Keratinocyte (primary cell): ENCODE results near the gene ADAMTSL5.

Experiments used
- EZH2 ChIP-seq: IDR thresholded peaks from one replicate; pipeline ENCODE4 v1.6.1; 2012; ENCODE audit warnings: inconsistent platforms, mild to moderate bottlenecking, low read length, moderate library complexity
- TF ChIP-seq, protein P1 (sequence below), 3 experiments: IDR thresholded peaks in 1 of 3; conservative IDR thresholded peaks in 1 of 3; optimal IDR thresholded peaks in 1 of 3; 2 replicates in 2 of 3; 3 replicates in 1 of 3; pipeline versions ENCODE3 to v1.5.1; 2011; ENCODE audit warnings: low read length in 3 of 3, mild to moderate bottlenecking in 3 of 3, moderate library complexity in 2 of 3, control low read depth in 1 of 3, inconsistent platforms in 1 of 3; ENCODE audit not compliant: insufficient read depth in 2 of 3; ENCODE audit errors: extremely low read depth in 1 of 3

GRCh38 chr19:1526979-1527649 is 14.3 kb upstream of the ADAMTSL5 start:
- TF ChIP-seq, protein P1, sequence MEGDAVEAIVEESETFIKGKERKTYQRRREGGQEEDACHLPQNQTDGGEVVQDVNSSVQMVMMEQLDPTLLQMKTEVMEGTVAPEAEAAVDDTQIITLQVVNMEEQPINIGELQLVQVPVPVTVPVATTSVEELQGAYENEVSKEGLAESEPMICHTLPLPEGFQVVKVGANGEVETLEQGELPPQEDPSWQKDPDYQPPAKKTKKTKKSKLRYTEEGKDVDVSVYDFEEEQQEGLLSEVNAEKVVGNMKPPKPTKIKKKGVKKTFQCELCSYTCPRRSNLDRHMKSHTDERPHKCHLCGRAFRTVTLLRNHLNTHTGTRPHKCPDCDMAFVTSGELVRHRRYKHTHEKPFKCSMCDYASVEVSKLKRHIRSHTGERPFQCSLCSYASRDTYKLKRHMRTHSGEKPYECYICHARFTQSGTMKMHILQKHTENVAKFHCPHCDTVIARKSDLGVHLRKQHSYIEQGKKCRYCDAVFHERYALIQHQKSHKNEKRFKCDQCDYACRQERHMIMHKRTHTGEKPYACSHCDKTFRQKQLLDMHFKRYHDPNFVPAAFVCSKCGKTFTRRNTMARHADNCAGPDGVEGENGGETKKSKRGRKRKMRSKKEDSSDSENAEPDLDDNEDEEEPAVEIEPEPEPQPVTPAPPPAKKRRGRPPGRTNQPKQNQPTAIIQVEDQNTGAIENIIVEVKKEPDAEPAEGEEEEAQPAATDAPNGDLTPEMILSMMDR (optimal IDR thresholded peaks at IDR 0.05 in 1 of 3, IDR thresholded peaks at IDR 0.05 in 1 of 3, conservative IDR thresholded peaks at IDR 0.05 in 1 of 3; ENCODE audit: extremely low read depth in 1 of 3, insufficient read depth in 2 of 3, low read length in 3 of 3) = no peak
- no peak for TF ChIP-seq EZH2
